Fibroblast of lung (primary cell): Measurements from ENCODE around the gene TAF11. TPM values are rescaled to one million over a fixed set of nuclear protein-coding genes. Genes with fewer than 3 reads are reported as not detected.

Source experiments
- DNase-seq, 2 donors: peaks; one replicate each; pipeline versions ENCODE4 v3.0.0 to v3.0.0-alpha.2; 2010; ENCODE audit warnings: low read depth in 2 of 2
- H2AFZ ChIP-seq: 2 replicates; pipeline ENCODE4 v1.5.1; 2012; ENCODE audit warnings: low read length, control low read depth, inconsistent platforms
- H3K27ac ChIP-seq: 2 replicates; pipeline ENCODE4 v1.5.1; 2011; ENCODE audit warnings: low read length, control low read depth; ENCODE audit not compliant: insufficient read depth
- H3K27me3 ChIP-seq: 2 replicates; pipeline ENCODE4 v1.5.1; 2011; ENCODE audit warnings: mild to moderate bottlenecking, low read length; ENCODE audit not compliant: control insufficient read depth, insufficient read depth
- H3K36me3 ChIP-seq: 2 replicates; pipeline ENCODE4 v1.5.1; 2011; ENCODE audit warnings: low read length; ENCODE audit not compliant: control insufficient read depth, insufficient read depth
- H3K4me1 ChIP-seq: 2 replicates; pipeline ENCODE4 v1.5.1; 2011; ENCODE audit warnings: low read length; ENCODE audit not compliant: control insufficient read depth, insufficient read depth; ENCODE audit errors: extremely low read depth
- H3K4me2 ChIP-seq: 2 replicates; pipeline ENCODE4 v1.5.1; 2011; ENCODE audit warnings: low read length, control low read depth; ENCODE audit not compliant: insufficient read depth; ENCODE audit errors: extremely low read depth
- H3K4me3 ChIP-seq, 4 experiments: fragments of 200-600 bp in 1 of 4; sonication (generic) in 1 of 4; replicated peaks in 1 of 4; 2 replicates each; pipeline ENCODE4 v1.5.1; 2011 to 2016; ENCODE audit warnings: low read length in 4 of 4, low read depth in 3 of 4, mild to moderate bottlenecking in 3 of 4, control low read depth in 2 of 4, inconsistent platforms in 1 of 4, mixed read lengths in 1 of 4; ENCODE audit not compliant: insufficient read depth in 1 of 4; ENCODE audit errors: control extremely low read depth in 1 of 4
- H3K79me2 ChIP-seq: 2 replicates; pipeline ENCODE4 v1.5.1; 2012; ENCODE audit warnings: mild to moderate bottlenecking, low read length, inconsistent platforms; ENCODE audit not compliant: control insufficient read depth, insufficient read depth
- H3K9ac ChIP-seq: 2 replicates; pipeline ENCODE4 v1.5.1; 2011; ENCODE audit warnings: mild to moderate bottlenecking, low read length, control low read depth; ENCODE audit not compliant: insufficient read depth
- H3K9me3 ChIP-seq: 2 replicates; pipeline ENCODE4 v1.5.1; 2012; ENCODE audit warnings: low read depth, low read length; ENCODE audit not compliant: control insufficient read depth, insufficient read depth
- H4K20me1 ChIP-seq: 2 replicates; pipeline ENCODE4 v1.5.1; 2011; ENCODE audit warnings: low read length; ENCODE audit not compliant: control insufficient read depth, insufficient read depth; ENCODE audit errors: extremely low read depth
- CTCF ChIP-seq, 2 donors: IDR thresholded peaks in 1 of 2; conservative IDR thresholded peaks in 1 of 2; 1 replicate in 1 of 2; 2 replicates in 1 of 2; pipeline ENCODE4 v1.5.1; 2011 to 2012; ENCODE audit warnings: low read length in 2 of 2, control low read depth in 1 of 2, inconsistent platforms in 1 of 2, low read depth in 1 of 2, mild to moderate bottlenecking in 1 of 2
- EZH2 ChIP-seq: IDR thresholded peaks from 2 replicates; pipeline ENCODE4 v1.5.1; 2012; ENCODE audit warnings: low read length, control low read depth, mild to moderate bottlenecking; ENCODE audit errors: missing control alignments
- polyA plus RNA-seq, 2 donors: library from polyadenylated mRNA; depleted of rRNA in 1 of 2; stranded (reverse) in 1 of 2; unstranded in 1 of 2; fragments of >200 nt; gene quantifications; 2 replicates each; pipeline ENCODE4 v1.2.1, GENCODE V29; 2011 to 2012; ENCODE audit warnings: missing spikeins in 1 of 2
- total RNA-seq: library from RNA; depleted of rRNA; stranded (reverse); fragments of >200 nt; gene quantifications from 2 replicates; pipeline ENCODE4 v1.2.1, GENCODE V29; 2014

The TAF11 gene
- total and polyA plus RNA-seq, 2 donors (not counting 1 experiment from before 2014, with no cell fraction given) = 13.9 to 35.6 TPM

GRCh38 chr6:34891296-34891695 lies 3.5 kb upstream of the TAF11 start:
- no peak for DNase-seq
- Histone ChIP-seq H3K79me2 (peaks cover 10% of the 10 kb centered on the region), H3K9me3 (no peaks in the 10 kb centered on the region), H3K4me1 (no peaks in the 10 kb centered on the region), H3K27ac (no peak overlapping the region), H3K36me3 (no peaks in the 10 kb centered on the region), H3K4me3 (no peak overlapping the region), H4K20me1 (no peaks in the 10 kb centered on the region), H3K4me2 (no peak overlapping the region), H3K9ac (no peak overlapping the region), H3K27me3 (no peaks in the 10 kb centered on the region), H2AFZ (no peak overlapping the region)
- TF ChIP-seq CTCF (conservative IDR thresholded peaks at IDR 0.05 in 1 of 2, IDR thresholded peaks at IDR 0.05 in 1 of 2; ENCODE audit: low read depth in 1 of 2, low read length in 2 of 2) = no peak
- TF ChIP-seq EZH2 = no peak

GRCh38 chr6:34890533-34890925 lies 2.7 kb upstream of the TAF11 start:
- TF ChIP-seq EZH2 (no peak), CTCF (conservative IDR thresholded peaks at IDR 0.05 in 1 of 2, IDR thresholded peaks at IDR 0.05 in 1 of 2; ENCODE audit: low read depth in 1 of 2, low read length in 2 of 2) (no peak)
- no peaks in the 10 kb centered on the region for H4K20me1 ChIP-seq
- no peaks in the 10 kb centered on the region for H3K9me3 ChIP-seq
- peaks cover 15% of the 10 kb centered on the region for H3K79me2 ChIP-seq
- no peaks in the 10 kb centered on the region for H3K4me1 ChIP-seq
- H3K4me3 ChIP-seq = peak overlapping the region in 3 of 4 experiments; percentile 26 to 97 (median 88)
- no peak overlapping the region for H2AFZ ChIP-seq
- H3K27ac ChIP-seq = no peak overlapping the region
- H3K4me2 ChIP-seq = peak overlapping the region; percentile 39
- no peak overlapping the region for H3K9ac ChIP-seq
- H3K27me3 ChIP-seq = no peaks in the 10 kb centered on the region
- no peak for DNase-seq
- no peaks in the 10 kb centered on the region for H3K36me3 ChIP-seq

- H3K9me3 ChIP-seq = no peaks in the 10 kb centered on the region
- H3K9ac ChIP-seq = peak within 1 kb of the TSS; percentile 93
- peak within 1 kb of the TSS; percentile 87 to 100 (median 92) for H3K4me3 ChIP-seq
- H3K36me3 ChIP-seq = no peaks in the 10 kb centered on the region
- H3K4me1 ChIP-seq = no peaks in the 10 kb centered on the region
- peak; percentile 27 to 44 for DNase-seq
- H3K27me3 ChIP-seq = no peaks in the 10 kb centered on the region
- H3K79me2 ChIP-seq = peaks cover 15% of the 10 kb centered on the region
- no peaks in the 10 kb centered on the region for H4K20me1 ChIP-seq
- H3K4me2 ChIP-seq = peak within 1 kb of the TSS; percentile 99
- peak within 1 kb of the TSS; percentile 77 for H2AFZ ChIP-seq
- peak within 1 kb of the TSS; percentile 94 for H3K27ac ChIP-seq
- TF ChIP-seq EZH2 (no peak), CTCF (conservative IDR thresholded peaks at IDR 0.05 in 1 of 2, IDR thresholded peaks at IDR 0.05 in 1 of 2; ENCODE audit: low read depth in 1 of 2, low read length in 2 of 2) (no peak)
Observed at GRCh38 chr6:34888874-34889555, 1.2 kb upstream of the TAF11 start, which contains the start of gene ANKS1A. Gene ANKS1A, plus strand, starts transcription at chr6:34889255. Its CDS starts 148 bp downstream, at chr6:34889403.
